Fibroblast of lung (primary cell): Measurements from ENCODE around the gene RPS16. TPM values are rescaled to one million over a fixed set of nuclear protein-coding genes. Genes with fewer than 3 reads are reported as not detected.

ENCODE experiments used
- DNase-seq, 2 donors: peaks; one replicate each; pipeline versions ENCODE4 v3.0.0 to v3.0.0-alpha.2; 2010; ENCODE audit warnings: low read depth in 2 of 2
- H2AFZ ChIP-seq: 2 replicates; pipeline ENCODE4 v1.5.1; 2012; ENCODE audit warnings: low read length, control low read depth, inconsistent platforms
- H3K27ac ChIP-seq: 2 replicates; pipeline ENCODE4 v1.5.1; 2011; ENCODE audit warnings: low read length, control low read depth; ENCODE audit not compliant: insufficient read depth
- H3K27me3 ChIP-seq: 2 replicates; pipeline ENCODE4 v1.5.1; 2011; ENCODE audit warnings: mild to moderate bottlenecking, low read length; ENCODE audit not compliant: control insufficient read depth, insufficient read depth
- H3K36me3 ChIP-seq: 2 replicates; pipeline ENCODE4 v1.5.1; 2011; ENCODE audit warnings: low read length; ENCODE audit not compliant: control insufficient read depth, insufficient read depth
- H3K4me1 ChIP-seq: 2 replicates; pipeline ENCODE4 v1.5.1; 2011; ENCODE audit warnings: low read length; ENCODE audit not compliant: control insufficient read depth, insufficient read depth; ENCODE audit errors: extremely low read depth
- H3K4me2 ChIP-seq: 2 replicates; pipeline ENCODE4 v1.5.1; 2011; ENCODE audit warnings: low read length, control low read depth; ENCODE audit not compliant: insufficient read depth; ENCODE audit errors: extremely low read depth
- H3K4me3 ChIP-seq, 4 experiments: fragments of 200-600 bp in 1 of 4; sonication (generic) in 1 of 4; replicated peaks in 1 of 4; 2 replicates each; pipeline ENCODE4 v1.5.1; 2011 to 2016; ENCODE audit warnings: low read length in 4 of 4, low read depth in 3 of 4, mild to moderate bottlenecking in 3 of 4, control low read depth in 2 of 4, inconsistent platforms in 1 of 4, mixed read lengths in 1 of 4; ENCODE audit not compliant: insufficient read depth in 1 of 4; ENCODE audit errors: control extremely low read depth in 1 of 4
- H3K79me2 ChIP-seq: 2 replicates; pipeline ENCODE4 v1.5.1; 2012; ENCODE audit warnings: mild to moderate bottlenecking, low read length, inconsistent platforms; ENCODE audit not compliant: control insufficient read depth, insufficient read depth
- H3K9ac ChIP-seq: 2 replicates; pipeline ENCODE4 v1.5.1; 2011; ENCODE audit warnings: mild to moderate bottlenecking, low read length, control low read depth; ENCODE audit not compliant: insufficient read depth
- H3K9me3 ChIP-seq: 2 replicates; pipeline ENCODE4 v1.5.1; 2012; ENCODE audit warnings: low read depth, low read length; ENCODE audit not compliant: control insufficient read depth, insufficient read depth
- H4K20me1 ChIP-seq: 2 replicates; pipeline ENCODE4 v1.5.1; 2011; ENCODE audit warnings: low read length; ENCODE audit not compliant: control insufficient read depth, insufficient read depth; ENCODE audit errors: extremely low read depth
- EZH2 ChIP-seq: IDR thresholded peaks from 2 replicates; pipeline ENCODE4 v1.5.1; 2012; ENCODE audit warnings: low read length, control low read depth, mild to moderate bottlenecking; ENCODE audit errors: missing control alignments
- polyA plus RNA-seq, 2 donors: library from polyadenylated mRNA; depleted of rRNA in 1 of 2; stranded (reverse) in 1 of 2; unstranded in 1 of 2; fragments of >200 nt; gene quantifications; 2 replicates each; pipeline ENCODE4 v1.2.1, GENCODE V29; 2011 to 2012; ENCODE audit warnings: missing spikeins in 1 of 2
- total RNA-seq: library from RNA; depleted of rRNA; stranded (reverse); fragments of >200 nt; gene quantifications from 2 replicates; pipeline ENCODE4 v1.2.1, GENCODE V29; 2014
- TF ChIP-seq, protein P1 (sequence below), 2 donors: IDR thresholded peaks in 1 of 2; conservative IDR thresholded peaks in 1 of 2; 1 replicate in 1 of 2; 2 replicates in 1 of 2; pipeline ENCODE4 v1.5.1; 2011 to 2012; ENCODE audit warnings: low read length in 2 of 2, control low read depth in 1 of 2, inconsistent platforms in 1 of 2, low read depth in 1 of 2, mild to moderate bottlenecking in 1 of 2

The RPS16 gene
- total and polyA plus RNA-seq, 2 donors (not counting 1 experiment from before 2014, with no cell fraction given): 149 to 1,704 TPM

- Histone ChIP-seq H3K9me3 (no peaks in the 10 kb centered on the region), H3K9ac (peak overlapping the region; percentile 98), H3K27ac (peak overlapping the region; percentile 97), H3K27me3 (no peaks in the 10 kb centered on the region), H2AFZ (no peak overlapping the region), H3K79me2 (peaks cover 38% of the 10 kb centered on the region), H3K36me3 (peaks cover 12% of the 10 kb centered on the region), H3K4me3 (peak overlapping the region; percentile 79 to 98 (median 96)), H4K20me1 (peaks cover 6% of the 10 kb centered on the region), H3K4me2 (peak overlapping the region; percentile 83), H3K4me1 (peaks cover 14% of the 10 kb centered on the region)
- DNase-seq: peak; percentile 38 to 70
- TF ChIP-seq, protein P1, sequence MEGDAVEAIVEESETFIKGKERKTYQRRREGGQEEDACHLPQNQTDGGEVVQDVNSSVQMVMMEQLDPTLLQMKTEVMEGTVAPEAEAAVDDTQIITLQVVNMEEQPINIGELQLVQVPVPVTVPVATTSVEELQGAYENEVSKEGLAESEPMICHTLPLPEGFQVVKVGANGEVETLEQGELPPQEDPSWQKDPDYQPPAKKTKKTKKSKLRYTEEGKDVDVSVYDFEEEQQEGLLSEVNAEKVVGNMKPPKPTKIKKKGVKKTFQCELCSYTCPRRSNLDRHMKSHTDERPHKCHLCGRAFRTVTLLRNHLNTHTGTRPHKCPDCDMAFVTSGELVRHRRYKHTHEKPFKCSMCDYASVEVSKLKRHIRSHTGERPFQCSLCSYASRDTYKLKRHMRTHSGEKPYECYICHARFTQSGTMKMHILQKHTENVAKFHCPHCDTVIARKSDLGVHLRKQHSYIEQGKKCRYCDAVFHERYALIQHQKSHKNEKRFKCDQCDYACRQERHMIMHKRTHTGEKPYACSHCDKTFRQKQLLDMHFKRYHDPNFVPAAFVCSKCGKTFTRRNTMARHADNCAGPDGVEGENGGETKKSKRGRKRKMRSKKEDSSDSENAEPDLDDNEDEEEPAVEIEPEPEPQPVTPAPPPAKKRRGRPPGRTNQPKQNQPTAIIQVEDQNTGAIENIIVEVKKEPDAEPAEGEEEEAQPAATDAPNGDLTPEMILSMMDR (conservative IDR thresholded peaks at IDR 0.05 in 1 of 2, IDR thresholded peaks at IDR 0.05 in 1 of 2; ENCODE audit: low read depth in 1 of 2, low read length in 2 of 2): no peak
- no peak for TF ChIP-seq EZH2
Measured at GRCh38 chr19:39408392-39409207, 27.1 kb downstream of the RPS16 start.

DNA sequence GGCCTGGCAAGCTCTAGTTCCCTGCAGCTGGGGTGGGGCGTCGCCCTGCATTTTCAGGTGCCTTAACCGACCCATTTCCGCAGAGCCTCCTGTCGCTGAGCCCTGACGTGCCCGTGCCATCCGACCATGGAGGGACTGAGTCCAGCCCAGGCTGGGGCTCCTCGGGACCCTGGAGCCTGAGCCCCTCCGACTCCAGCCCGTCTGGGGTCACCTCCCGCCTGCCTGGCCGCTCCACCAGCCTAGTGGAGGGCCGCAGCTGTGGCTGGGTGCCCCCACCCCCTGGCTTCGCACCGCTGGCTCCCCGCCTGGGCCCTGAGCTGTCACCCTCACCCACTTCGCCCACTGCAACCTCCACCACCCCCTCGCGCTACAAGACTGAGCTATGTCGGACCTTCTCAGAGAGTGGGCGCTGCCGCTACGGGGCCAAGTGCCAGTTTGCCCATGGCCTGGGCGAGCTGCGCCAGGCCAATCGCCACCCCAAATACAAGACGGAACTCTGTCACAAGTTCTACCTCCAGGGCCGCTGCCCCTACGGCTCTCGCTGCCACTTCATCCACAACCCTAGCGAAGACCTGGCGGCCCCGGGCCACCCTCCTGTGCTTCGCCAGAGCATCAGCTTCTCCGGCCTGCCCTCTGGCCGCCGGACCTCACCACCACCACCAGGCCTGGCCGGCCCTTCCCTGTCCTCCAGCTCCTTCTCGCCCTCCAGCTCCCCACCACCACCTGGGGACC, 27.9 kb downstream of the RPS16 start:
- H3K9ac ChIP-seq: peak overlapping the region; percentile 98
- H3K4me2 ChIP-seq: peak overlapping the region; percentile 83
- peak overlapping the region; percentile 79 to 98 (median 96) for H3K4me3 ChIP-seq
- peaks cover 18% of the 10 kb centered on the region for H3K4me1 ChIP-seq
- TF ChIP-seq EZH2: no peak
- TF ChIP-seq, protein P1 (conservative IDR thresholded peaks at IDR 0.05 in 1 of 2, IDR thresholded peaks at IDR 0.05 in 1 of 2; ENCODE audit: low read depth in 1 of 2, low read length in 2 of 2): no peak
- peaks cover 6% of the 10 kb centered on the region for H4K20me1 ChIP-seq
- H3K9me3 ChIP-seq: no peaks in the 10 kb centered on the region
- peak in 1 of 2 donors; percentile 46 for DNase-seq
- H3K36me3 ChIP-seq: peaks cover 12% of the 10 kb centered on the region
- peak overlapping the region; percentile 97 for H3K27ac ChIP-seq
- H2AFZ ChIP-seq: no peak overlapping the region
- H3K27me3 ChIP-seq: no peaks in the 10 kb centered on the region
- H3K79me2 ChIP-seq: peaks cover 38% of the 10 kb centered on the region

DNA sequence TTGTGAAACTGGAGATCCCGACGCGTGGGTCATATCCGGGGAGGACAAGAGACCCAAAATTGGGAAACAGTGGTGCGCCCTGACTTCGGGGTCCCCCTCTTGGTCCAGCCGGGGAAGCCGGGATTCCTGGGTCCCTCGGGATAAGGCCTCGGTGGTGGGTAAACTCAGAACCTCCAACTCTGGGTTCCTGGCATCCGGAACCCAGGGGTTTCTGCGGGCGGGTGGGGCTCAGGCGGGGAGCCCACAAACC, 28.4 kb downstream of the RPS16 start:
- peak overlapping the region; percentile 19 for H3K4me2 ChIP-seq
- H3K9ac ChIP-seq: peak overlapping the region; percentile 98
- no peaks in the 10 kb centered on the region for H3K27me3 ChIP-seq
- H3K4me1 ChIP-seq: peaks cover 19% of the 10 kb centered on the region
- no peaks in the 10 kb centered on the region for H3K9me3 ChIP-seq
- TF ChIP-seq, protein P1 (conservative IDR thresholded peaks at IDR 0.05 in 1 of 2, IDR thresholded peaks at IDR 0.05 in 1 of 2; ENCODE audit: low read depth in 1 of 2, low read length in 2 of 2): no peak
- no peak for TF ChIP-seq EZH2
- H3K4me3 ChIP-seq: peak overlapping the region; percentile 79 to 98 (median 96)
- H3K79me2 ChIP-seq: peaks cover 38% of the 10 kb centered on the region
- peaks cover 12% of the 10 kb centered on the region for H3K36me3 ChIP-seq
- H3K27ac ChIP-seq: peak overlapping the region; percentile 97
- peaks cover 6% of the 10 kb centered on the region for H4K20me1 ChIP-seq
- DNase-seq: no peak
- no peak overlapping the region for H2AFZ ChIP-seq
